Left ventricle myocardium inferior (tissue), 1 donor: ENCODE measurements around the gene MAP1LC3B. TPM values are rescaled to one million over a fixed set of nuclear protein-coding genes. Genes with fewer than 3 reads are reported as not detected.
"Not testable (repeated sequence)": the region's sequence is repeated elsewhere in the genome, so short reads cannot be mapped to it uniquely, and the experiment has no call there.

Source experiments
- DNase-seq: peaks from one replicate; pipeline ENCODE4 v3.0.0-alpha.2; 2020
- H3K27ac ChIP-seq: fragments of 200-600 bp; replicated peaks from 2 replicates; pipeline ENCODE4 v1.8.0; 2021
- H3K27me3 ChIP-seq: fragments of 200-600 bp; 2 replicates; pipeline ENCODE4 v1.8.0; 2021; ENCODE audit warnings: low read depth
- H3K36me3 ChIP-seq: fragments of 200-600 bp; 2 replicates; pipeline ENCODE4 v1.8.0; 2021
- H3K4me1 ChIP-seq: fragments of 200-600 bp; 2 replicates; pipeline ENCODE4 v1.8.0; 2021
- H3K4me3 ChIP-seq: fragments of 200-600 bp; 2 replicates; pipeline ENCODE4 v1.8.0; 2021; ENCODE audit warnings: mild to moderate bottlenecking, moderate library complexity
- H3K9me3 ChIP-seq: fragments of 200-600 bp; replicated peaks from 2 replicates; pipeline ENCODE4 v1.8.0; 2021
- intact Hi-C: fragments of 100-400 bp; cut with micrococcal nuclease; formaldehyde crosslinking; loops from one replicate; pipeline ENCODE4 v1.11.0; 2022
- total RNA-seq: library from RNA; stranded (reverse); fragmentation: NEBNext Ultra II Directional; extraction: Animal tissue kit (Norgen Biotek cat#: 25700); gene quantifications from one replicate; pipeline ENCODE4 v1.2.1, GENCODE V29; 2021
- TF ChIP-seq, protein P1 (sequence below): fragments of 200-600 bp; IDR thresholded peaks from 2 replicates; pipeline ENCODE4 v1.8.0; 2021; ENCODE audit warnings: antibody characterized with exemption, mild to moderate bottlenecking, borderline replicate concordance
- donor health status: DM: no; HTN: yes; CAD: no; lungs with severe emphysema.

Gene MAP1LC3B
- total RNA-seq, 1 donor from 2014 or later = 131 TPM

DNA sequence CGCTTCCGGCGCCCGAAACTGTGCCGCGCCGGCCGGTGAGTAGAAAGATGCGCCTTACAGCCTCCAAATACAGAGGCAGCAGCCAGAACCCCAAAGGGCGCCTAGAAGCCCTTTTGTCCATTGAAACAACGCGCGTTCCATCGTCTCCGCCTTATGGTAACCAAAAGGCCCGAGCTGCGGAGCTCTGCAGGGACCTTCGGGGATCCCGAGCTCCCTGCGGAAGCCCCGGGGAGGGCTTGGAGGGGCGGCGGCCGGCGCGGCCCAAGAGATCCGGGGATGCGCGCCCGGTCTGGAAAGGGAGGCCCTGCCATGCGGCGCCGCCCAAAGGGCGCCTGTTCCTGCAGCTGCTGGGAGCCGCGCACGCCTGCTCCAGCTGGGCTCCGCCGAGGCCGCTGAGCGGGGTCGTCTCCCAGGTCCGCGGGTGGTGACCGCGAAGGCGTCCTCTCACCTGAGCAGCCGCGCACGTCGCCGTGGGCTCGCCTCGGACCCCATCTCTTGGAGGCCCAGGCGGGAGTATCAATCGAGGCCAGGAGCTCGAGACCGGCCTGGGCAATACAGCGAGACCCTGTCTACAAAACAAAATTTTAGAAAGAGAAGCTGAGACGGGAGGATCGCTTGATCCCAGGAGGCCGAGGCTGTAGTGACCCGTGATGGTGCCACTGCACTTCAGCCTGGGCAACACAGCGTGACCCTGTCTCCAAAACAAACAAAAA, 7.8 kb upstream of the MAP1LC3B start:
- Histone ChIP-seq H3K27ac (peak overlapping the region; percentile 93), H3K36me3 (no peaks in the 10 kb centered on the region), H3K4me3 (peak overlapping the region; percentile 76), H3K9me3 (no peaks in the 10 kb centered on the region), H3K4me1 (peaks cover 79% of the 10 kb centered on the region), H3K27me3 (no peaks in the 10 kb centered on the region)
- DNase-seq = peak; percentile 68
- TF ChIP-seq, protein P1, sequence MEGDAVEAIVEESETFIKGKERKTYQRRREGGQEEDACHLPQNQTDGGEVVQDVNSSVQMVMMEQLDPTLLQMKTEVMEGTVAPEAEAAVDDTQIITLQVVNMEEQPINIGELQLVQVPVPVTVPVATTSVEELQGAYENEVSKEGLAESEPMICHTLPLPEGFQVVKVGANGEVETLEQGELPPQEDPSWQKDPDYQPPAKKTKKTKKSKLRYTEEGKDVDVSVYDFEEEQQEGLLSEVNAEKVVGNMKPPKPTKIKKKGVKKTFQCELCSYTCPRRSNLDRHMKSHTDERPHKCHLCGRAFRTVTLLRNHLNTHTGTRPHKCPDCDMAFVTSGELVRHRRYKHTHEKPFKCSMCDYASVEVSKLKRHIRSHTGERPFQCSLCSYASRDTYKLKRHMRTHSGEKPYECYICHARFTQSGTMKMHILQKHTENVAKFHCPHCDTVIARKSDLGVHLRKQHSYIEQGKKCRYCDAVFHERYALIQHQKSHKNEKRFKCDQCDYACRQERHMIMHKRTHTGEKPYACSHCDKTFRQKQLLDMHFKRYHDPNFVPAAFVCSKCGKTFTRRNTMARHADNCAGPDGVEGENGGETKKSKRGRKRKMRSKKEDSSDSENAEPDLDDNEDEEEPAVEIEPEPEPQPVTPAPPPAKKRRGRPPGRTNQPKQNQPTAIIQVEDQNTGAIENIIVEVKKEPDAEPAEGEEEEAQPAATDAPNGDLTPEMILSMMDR = no peak
- intact Hi-C loops = no loop called here

DNA sequence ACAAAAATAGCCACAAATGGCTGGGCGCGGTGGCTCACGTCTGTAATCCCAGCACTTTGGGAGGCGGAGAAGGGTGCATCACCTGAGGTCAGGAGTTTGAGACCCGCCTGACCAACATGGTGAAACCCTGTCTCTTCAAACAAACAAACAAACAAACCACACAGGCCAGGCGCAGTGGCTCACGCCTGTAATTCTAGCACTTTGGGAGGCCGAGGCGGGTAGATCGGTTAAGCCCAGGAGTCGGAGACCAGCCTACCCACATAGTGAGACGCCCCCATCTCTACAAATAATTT, 7.3 kb upstream of the MAP1LC3B start:
- intact Hi-C loops, H3K9me3 ChIP-seq, DNase-seq, H3K36me3 ChIP-seq, H3K27me3 ChIP-seq: not testable (repeated sequence)
- H3K27ac ChIP-seq = peak overlapping the region; percentile 93
- peaks cover 77% of the 10 kb centered on the region for H3K4me1 ChIP-seq
- H3K4me3 ChIP-seq = peak overlapping the region; percentile 76

DNA sequence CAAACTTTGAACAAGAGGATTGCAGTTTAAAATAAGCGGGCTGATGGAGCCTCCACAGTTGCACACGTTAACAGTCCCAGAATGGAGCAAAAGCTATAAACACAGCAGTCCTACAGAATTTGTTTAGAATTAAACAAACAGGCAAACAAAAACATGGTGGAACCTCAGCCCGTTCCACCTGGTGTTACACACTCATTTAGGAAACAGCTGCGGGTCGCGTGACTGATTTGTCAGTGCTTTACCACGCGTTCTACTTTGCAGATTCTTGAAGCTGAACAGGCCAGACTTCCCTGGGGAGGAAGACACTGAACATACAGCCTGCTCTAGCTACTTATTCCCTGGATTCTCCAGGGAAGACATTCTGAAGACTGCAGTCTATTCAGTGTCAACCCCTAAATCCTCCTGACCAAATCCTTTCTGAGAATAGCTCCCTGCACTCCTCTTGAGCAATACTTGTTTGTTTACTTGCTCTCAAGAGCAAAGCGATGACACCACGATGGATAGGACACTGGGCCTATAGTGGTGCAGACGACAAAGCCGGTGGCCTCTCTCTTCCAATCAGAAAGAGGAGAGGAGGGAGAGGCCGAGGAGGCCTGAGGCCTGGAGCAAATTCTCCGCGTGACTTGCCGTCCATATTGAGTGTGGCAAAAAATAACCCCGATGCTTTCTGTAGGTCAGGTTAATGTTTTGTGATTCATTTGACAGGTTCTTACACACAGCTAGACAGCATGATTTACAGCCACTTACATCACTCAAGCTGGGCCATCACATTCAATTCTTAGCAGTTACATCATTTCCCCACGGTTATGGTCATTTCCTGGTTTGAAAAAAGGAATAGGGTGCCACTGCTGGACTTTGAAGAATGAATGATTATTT, 4.0 kb upstream of the MAP1LC3B start:
- DNase-seq = peak; percentile 90
- H3K4me1 ChIP-seq = peaks cover 58% of the 10 kb centered on the region
- intact Hi-C loops = no loop called here

DNA sequence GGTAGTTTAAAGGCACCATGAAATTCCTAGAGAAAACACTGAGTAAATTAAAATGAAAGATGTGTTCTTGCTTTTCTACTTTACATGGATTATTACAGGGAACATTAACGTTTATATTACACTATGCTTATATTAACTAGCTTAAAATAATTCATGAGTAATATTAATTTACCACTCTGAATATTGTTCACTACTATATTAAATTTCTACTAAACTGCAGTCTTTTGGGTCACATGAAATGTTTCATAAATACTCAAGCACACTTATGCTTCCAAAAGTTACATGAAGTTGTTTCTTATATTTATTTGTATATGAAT, 3.4 kb upstream of the MAP1LC3B start:
- H3K27me3 ChIP-seq = no peaks in the 10 kb centered on the region
- H3K4me3 ChIP-seq = peak overlapping the region; percentile 51
- H3K4me1 ChIP-seq = peaks cover 60% of the 10 kb centered on the region
- H3K9me3 ChIP-seq = no peaks in the 10 kb centered on the region
- H3K27ac ChIP-seq = peak overlapping the region; percentile 93
- intact Hi-C loops = no loop called here
- no peak for DNase-seq
- TF ChIP-seq, protein P1 = no peak
- no peaks in the 10 kb centered on the region for H3K36me3 ChIP-seq

More for the DNA sequence above, 4.0 kb upstream of the MAP1LC3B start:
- peak overlapping the region; percentile 51 for H3K4me3 ChIP-seq
- TF ChIP-seq, protein P1 = no peak
- no peaks in the 10 kb centered on the region for H3K9me3 ChIP-seq
- no peaks in the 10 kb centered on the region for H3K27me3 ChIP-seq
- H3K36me3 ChIP-seq = no peaks in the 10 kb centered on the region
- peak overlapping the region; percentile 93 for H3K27ac ChIP-seq

DNA sequence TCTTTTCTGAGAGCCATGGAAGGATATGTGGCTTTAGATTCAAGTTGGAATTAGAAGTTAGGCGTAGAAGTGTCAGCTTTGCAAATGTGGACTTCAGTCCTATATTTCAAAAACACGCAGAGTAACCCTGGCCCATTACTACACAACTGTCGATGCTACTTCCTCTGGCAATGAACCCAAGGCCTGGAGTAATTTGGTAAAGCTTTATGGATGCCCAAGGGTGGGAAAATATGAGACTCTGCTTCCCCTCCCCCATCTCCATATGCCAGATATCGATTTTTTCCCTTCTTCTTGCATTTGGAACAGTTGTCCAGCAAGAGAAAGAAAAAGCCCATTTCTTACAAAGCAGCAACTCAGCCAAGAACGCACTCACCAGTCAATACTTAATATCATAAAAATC, 2.9 kb upstream of the MAP1LC3B start:
- TF ChIP-seq, protein P1 = no peak
- Histone ChIP-seq H3K4me3 (no peak overlapping the region), H3K27ac (peak overlapping the region; percentile 93), H3K27me3 (no peaks in the 10 kb centered on the region), H3K4me1 (peaks cover 60% of the 10 kb centered on the region), H3K36me3 (no peaks in the 10 kb centered on the region), H3K9me3 (no peaks in the 10 kb centered on the region)
- DNase-seq = no peak
- intact Hi-C loops = no loop called here

DNA sequence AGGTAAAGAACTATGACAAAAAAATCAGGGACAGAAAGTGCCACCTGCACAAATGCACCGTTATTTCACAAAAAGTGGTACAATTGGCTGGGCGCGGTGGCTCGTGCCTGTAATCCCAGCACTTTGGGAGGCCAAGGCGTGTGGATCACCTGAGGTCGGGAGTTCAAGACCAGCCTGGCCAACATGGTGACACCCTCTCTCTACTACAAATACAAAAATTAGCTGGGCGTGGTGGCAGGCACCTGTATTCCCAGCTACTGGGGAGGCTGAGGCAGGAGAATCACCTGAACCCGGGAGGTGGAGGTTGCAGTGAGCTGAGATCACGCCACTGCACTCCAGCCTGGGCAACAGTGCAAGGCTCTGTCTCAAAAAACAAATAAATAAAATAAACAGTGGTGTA, 2.2 kb upstream of the MAP1LC3B start:
- peak overlapping the region; percentile 93 for H3K27ac ChIP-seq
- peak; percentile 2 for DNase-seq
- peaks cover 60% of the 10 kb centered on the region for H3K4me1 ChIP-seq
- H3K27me3 ChIP-seq, intact Hi-C loops, H3K36me3 ChIP-seq, H3K4me3 ChIP-seq, H3K9me3 ChIP-seq: not testable (repeated sequence)
